Measurements from ENCODE around the gene PTPRD. TPM values are rescaled to one million over a fixed set of nuclear protein-coding genes. Genes with fewer than 3 reads are reported as not detected.

Gene PTPRD
- total RNA-seq, 1 experiment from 2014 or later, result 32.5 TPM

- Mint-ChIP-seq H3K27me3 (ENCODE audit: low read depth) (no peaks in the 10 kb centered on the region), H3K4me3 (no peak overlapping the region), H3K4me1 (no peaks in the 10 kb centered on the region), H3K9me3 (peaks cover 17 to 20% of the 10 kb centered on the region in 2 experiments), H3K36me3 (ENCODE audit: insufficient read depth in 1 of 3, low read depth in 3 of 3) (peaks cover 5 to 29% (median 14%) of the 10 kb centered on the region in 3 experiments), H3K27ac (no peak overlapping the region)
- Histone ChIP-seq H3K9me3 (ENCODE audit: control insufficient read depth, low read depth, low read length) (no peaks in the 10 kb centered on the region), H4K91ac (ENCODE audit: insufficient read length, low read depth, low read length) (no peak overlapping the region), H3K4me1 (ENCODE audit: insufficient read depth, low read length) (no peaks in the 10 kb centered on the region), H3K4me2 (ENCODE audit: insufficient read depth, insufficient read length, low read length) (no peak overlapping the region), H2BK5ac (ENCODE audit: insufficient read length, low read length) (no peak overlapping the region), H2BK20ac (ENCODE audit: low read depth, low read length, poor library complexity, severe bottlenecking) (no peak overlapping the region), H2AFZ (ENCODE audit: low read length) (no peak overlapping the region), H3K23ac (ENCODE audit: insufficient read length, low read depth, low read length) (no peak overlapping the region), H3K56ac (ENCODE audit: insufficient read length, low read depth, low read length) (no peak overlapping the region), H3K14ac (ENCODE audit: insufficient read depth, low read length) (no peak overlapping the region), H2BK15ac (ENCODE audit: low read depth, low read length) (no peak overlapping the region), H3K23me2 (ENCODE audit: insufficient read length, low read depth, low read length, poor library complexity, severe bottlenecking) (no peaks in the 10 kb centered on the region), H3K79me1 (ENCODE audit: insufficient read depth, low read depth, low read length, poor library complexity, severe bottlenecking) (no peaks in the 10 kb centered on the region), H3K4ac (ENCODE audit: low read depth, low read length) (no peak overlapping the region), H3K27me3 (ENCODE audit: insufficient read depth, low read length) (no peaks in the 10 kb centered on the region), H4K8ac (replicated peaks; ENCODE audit: insufficient read length, low read depth, low read length) (no peak overlapping the region), H2AK5ac (ENCODE audit: insufficient read length, low read length) (no peak overlapping the region), H3K27ac (ENCODE audit: insufficient read length, low read depth, low read length) (no peak overlapping the region), H3K79me2 (ENCODE audit: insufficient read depth, low read length) (no peaks in the 10 kb centered on the region), H3T11ph (ENCODE audit: low read length) (no peak overlapping the region), H2BK12ac (ENCODE audit: insufficient read length, low read depth, low read length) (no peak overlapping the region), H2BK120ac (ENCODE audit: low read depth, low read length, poor library complexity, severe bottlenecking) (no peak overlapping the region), H3K18ac (ENCODE audit: insufficient read length, low read depth, low read length) (no peak overlapping the region), H4K5ac (ENCODE audit: insufficient read length, low read depth, low read length) (no peak overlapping the region), H4K20me1 (ENCODE audit: control insufficient read depth, insufficient read depth, insufficient read length) (no peaks in the 10 kb centered on the region), H3K9ac (ENCODE audit: extremely low read depth, insufficient read length, low read length) (no peak overlapping the region)
- no peak for TF ChIP-seq CTCF (conservative IDR thresholded peaks at IDR 0.05)
- DNase-seq, result no peak
- WGBS (ENCODE audit: extremely low coverage, insufficient read length, low lambda C conversion rate), result no CpG with 5 or more reads among the region's 2 CpGs
These were observed 2027.8 kb downstream of the PTPRD start for GRCh38 chr9:8585036-8585435.

All from H9 (cell line).